Measurements from ENCODE around the gene CYB561D2.
A peak's percentile ranks its signal among the peaks of the same experiment; 100 is the strongest.

Gene CYB561D2

GRCh38 chr3:50359760-50360110, 9.1 kb downstream of the CYB561D2 start:
- no peaks in the 10 kb centered on the region for H3K27me3 ChIP-seq (ENCODE audit: insufficient read depth, low read length)

DNA sequence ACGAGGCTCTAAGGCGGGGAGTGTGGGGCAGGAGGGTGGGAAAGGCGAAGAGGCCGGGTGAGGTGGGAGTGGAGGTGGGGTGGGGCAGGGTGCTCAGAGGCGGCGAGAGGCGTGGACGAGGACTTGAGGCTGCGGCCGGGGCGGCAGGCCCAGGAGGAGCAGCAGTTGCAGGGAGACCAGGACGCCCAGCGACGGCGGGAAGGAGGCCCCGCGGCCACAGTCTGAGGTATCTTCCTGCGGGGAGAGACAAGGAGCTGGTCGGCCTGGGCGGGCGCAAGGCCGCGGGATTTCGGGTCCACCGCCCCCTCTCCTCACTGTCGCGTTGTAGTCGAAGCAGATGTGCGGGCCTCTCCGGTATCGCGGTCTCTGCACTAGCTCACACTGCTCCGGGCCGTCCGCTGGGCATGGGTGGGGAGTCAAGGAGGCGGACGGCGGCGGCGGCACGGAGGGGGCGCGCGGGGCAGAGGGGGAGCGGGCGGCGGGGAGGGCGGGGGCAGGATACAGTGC, 14.0 kb downstream of the CYB561D2 start:
- peak overlapping the region; percentile 3 for H4K91ac ChIP-seq (ENCODE audit: low read depth, low read length)
- peak overlapping the region; percentile 65 for H3K4me3 ChIP-seq (ENCODE audit: low read depth, low read length)
- H4K12ac ChIP-seq (ENCODE audit: low read depth, low read length), result peak overlapping the region; percentile 6
- no CpG with 5 or more reads among the region's 48 CpGs for WGBS (ENCODE audit: extremely low coverage, insufficient coverage, insufficient read length)
- H3K14ac ChIP-seq (ENCODE audit: low read length), result no peak overlapping the region
- H3K9ac ChIP-seq (ENCODE audit: low read length), result no peak overlapping the region
- no peak overlapping the region for H3K18ac ChIP-seq (ENCODE audit: low read length)
- H3K4me2 ChIP-seq (ENCODE audit: low read length), result peak overlapping the region; percentile 88
- peak in 1 of 2 donors; percentile 29 for DNase-seq
- H2BK12ac ChIP-seq (ENCODE audit: low read length), result no peak overlapping the region
- H3K9me3 ChIP-seq (ENCODE audit: insufficient read depth, low read depth, low read length), result no peaks in the 10 kb centered on the region
- peak overlapping the region; percentile 71 for H4K8ac ChIP-seq (ENCODE audit: low read depth, low read length)
- H3K27ac ChIP-seq (ENCODE audit: low read depth, low read length), result no peak overlapping the region
- no peak overlapping the region for H3K23ac ChIP-seq (ENCODE audit: low read length)
- H2BK120ac ChIP-seq (ENCODE audit: insufficient read depth, low read length, poor library complexity), result no peak overlapping the region
- peaks cover 1% of the 10 kb centered on the region for H3K79me2 ChIP-seq (ENCODE audit: control insufficient read depth, insufficient read depth, low read length, poor library complexity)
- H3K79me1 ChIP-seq (ENCODE audit: low read length), result peaks cover 2% of the 10 kb centered on the region
- peaks cover 10 to 13% of the 10 kb centered on the region in 2 experiments for H3K4me1 ChIP-seq (ENCODE audit: control insufficient read depth in 1 of 2, insufficient read depth in 2 of 2, low read length in 2 of 2)
- H2BK5ac ChIP-seq (ENCODE audit: low read depth, low read length, poor library complexity), result no peak overlapping the region
- no peaks in the 10 kb centered on the region for H3K36me3 ChIP-seq (ENCODE audit: control insufficient read depth in 1 of 2, insufficient read depth in 2 of 2, low read length in 2 of 2)
- no peak overlapping the region for H3K4ac ChIP-seq (ENCODE audit: low read depth, low read length)
- no peaks in the 10 kb centered on the region for H3K27me3 ChIP-seq (ENCODE audit: insufficient read depth, low read length)
- H2AK5ac ChIP-seq (ENCODE audit: low read length), result no peak overlapping the region
- peak overlapping the region; percentile 62 for H2AFZ ChIP-seq (ENCODE audit: insufficient read depth, low read length, poor library complexity)

More at GRCh38 chr3:50359760-50360110, 9.1 kb downstream of the CYB561D2 start:
- H2AFZ ChIP-seq (ENCODE audit: insufficient read depth, low read length, poor library complexity), result peak overlapping the region; percentile 19
- H3K18ac ChIP-seq (ENCODE audit: low read length), result no peak overlapping the region
- no peak overlapping the region for H3K9ac ChIP-seq (ENCODE audit: low read length)
- no peak overlapping the region for H3K27ac ChIP-seq (ENCODE audit: low read depth, low read length)
- no peak overlapping the region for H4K12ac ChIP-seq (ENCODE audit: low read depth, low read length)
- H3K4me1 ChIP-seq (ENCODE audit: control insufficient read depth in 1 of 2, insufficient read depth in 2 of 2, low read length in 2 of 2), result peaks cover 25 to 37% of the 10 kb centered on the region in 2 experiments
- peak overlapping the region; percentile 59 for H3K4me2 ChIP-seq (ENCODE audit: low read length)
- H3K79me2 ChIP-seq (ENCODE audit: control insufficient read depth, insufficient read depth, low read length, poor library complexity), result peaks cover 16% of the 10 kb centered on the region
- H3K4me3 ChIP-seq (ENCODE audit: low read depth, low read length), result peak overlapping the region; percentile 16
- H2BK12ac ChIP-seq (ENCODE audit: low read length), result no peak overlapping the region
- H3K36me3 ChIP-seq (ENCODE audit: control insufficient read depth in 1 of 2, insufficient read depth in 2 of 2, low read length in 2 of 2), result peaks cover 21 to 28% of the 10 kb centered on the region in 2 experiments
- no peak overlapping the region for H2BK120ac ChIP-seq (ENCODE audit: insufficient read depth, low read length, poor library complexity)
- H3K23ac ChIP-seq (ENCODE audit: low read length), result no peak overlapping the region
- no CpG with 5 or more reads among the region's 8 CpGs for WGBS (ENCODE audit: extremely low coverage, insufficient coverage, insufficient read length)
- H2AK5ac ChIP-seq (ENCODE audit: low read length), result no peak overlapping the region
- no peak overlapping the region for H3K14ac ChIP-seq (ENCODE audit: low read length)
- no peak overlapping the region for H2BK5ac ChIP-seq (ENCODE audit: low read depth, low read length, poor library complexity)
- no peak for DNase-seq
- H3K79me1 ChIP-seq (ENCODE audit: low read length), result peaks cover 5% of the 10 kb centered on the region
- H3K4ac ChIP-seq (ENCODE audit: low read depth, low read length), result no peak overlapping the region
- no peaks in the 10 kb centered on the region for H3K9me3 ChIP-seq (ENCODE audit: insufficient read depth, low read depth, low read length)
- H4K91ac ChIP-seq (ENCODE audit: low read depth, low read length), result no peak overlapping the region
- peak overlapping the region; percentile 51 for H4K8ac ChIP-seq (ENCODE audit: low read depth, low read length)

DNA sequence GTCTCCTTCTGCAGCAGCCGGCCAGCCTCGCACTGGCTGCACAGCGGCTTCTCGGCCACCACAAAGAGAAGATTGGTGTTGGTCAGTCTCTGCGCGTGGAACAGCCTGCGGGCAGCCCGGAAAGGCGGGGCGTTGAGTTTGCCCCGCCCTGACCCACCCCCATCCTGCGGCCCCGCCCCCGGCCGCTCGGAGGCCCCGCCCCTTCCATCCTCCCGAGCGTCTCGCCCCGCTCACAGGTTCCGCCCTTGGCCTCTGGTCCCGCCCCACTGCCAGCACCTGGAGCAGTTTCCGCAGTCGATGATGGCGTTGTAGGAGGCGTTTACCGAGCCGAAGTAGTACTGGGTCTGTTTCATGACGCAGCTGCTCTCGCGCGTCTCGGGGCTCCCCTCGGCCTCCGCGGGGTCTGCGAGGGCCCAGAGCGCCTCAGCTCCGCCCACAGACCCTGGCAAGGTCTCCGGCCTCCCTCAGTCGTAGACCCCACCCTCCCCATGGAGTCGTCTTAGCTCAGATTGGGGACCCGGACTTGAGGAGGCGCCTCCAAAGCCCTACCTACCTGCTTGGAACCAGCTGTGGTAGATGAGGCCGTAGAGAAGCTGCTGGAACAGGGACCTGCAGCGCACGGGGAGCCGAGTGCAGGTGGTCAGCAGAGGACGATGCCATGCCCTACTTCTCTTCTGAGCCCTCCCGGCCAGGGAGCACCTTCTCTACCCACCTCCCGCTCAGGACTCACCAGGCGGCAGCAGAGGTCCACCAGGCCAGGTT, 14.6 kb downstream of the CYB561D2 start:
- Histone ChIP-seq H3K27ac (ENCODE audit: low read depth, low read length) (no peak overlapping the region), H2BK12ac (ENCODE audit: low read length) (no peak overlapping the region), H3K27me3 (ENCODE audit: insufficient read depth, low read length) (no peaks in the 10 kb centered on the region), H3K4me1 (ENCODE audit: control insufficient read depth in 1 of 2, insufficient read depth in 2 of 2, low read length in 2 of 2) (peaks cover 10 to 13% of the 10 kb centered on the region in 2 experiments), H3K4ac (ENCODE audit: low read depth, low read length) (no peak overlapping the region), H3K79me2 (ENCODE audit: control insufficient read depth, insufficient read depth, low read length, poor library complexity) (peaks cover 1% of the 10 kb centered on the region), H3K4me2 (ENCODE audit: low read length) (peak overlapping the region; percentile 88), H2BK5ac (ENCODE audit: low read depth, low read length, poor library complexity) (no peak overlapping the region), H3K79me1 (ENCODE audit: low read length) (peaks cover 2% of the 10 kb centered on the region), H4K8ac (ENCODE audit: low read depth, low read length) (peak overlapping the region; percentile 39), H3K23ac (ENCODE audit: low read length) (no peak overlapping the region), H3K36me3 (ENCODE audit: control insufficient read depth in 1 of 2, insufficient read depth in 2 of 2, low read length in 2 of 2) (no peaks in the 10 kb centered on the region), H3K18ac (ENCODE audit: low read length) (peak overlapping the region; percentile 31), H4K91ac (ENCODE audit: low read depth, low read length) (peak overlapping the region; percentile 15), H3K14ac (ENCODE audit: low read length) (peak overlapping the region; percentile 47), H2BK120ac (ENCODE audit: insufficient read depth, low read length, poor library complexity) (peak overlapping the region; percentile 21), H2AK5ac (ENCODE audit: low read length) (no peak overlapping the region), H2AFZ (ENCODE audit: insufficient read depth, low read length, poor library complexity) (peak overlapping the region; percentile 88), H4K12ac (ENCODE audit: low read depth, low read length) (no peak overlapping the region), H3K9ac (ENCODE audit: low read length) (peak overlapping the region; percentile 47), H3K9me3 (ENCODE audit: insufficient read depth, low read depth, low read length) (no peaks in the 10 kb centered on the region), H3K4me3 (ENCODE audit: low read depth, low read length) (peak overlapping the region; percentile 65)
- peak; percentile 86 to 92 for DNase-seq
- no CpG with 5 or more reads among the region's 53 CpGs for WGBS (ENCODE audit: extremely low coverage, insufficient coverage, insufficient read length)

- peaks cover 1% of the 10 kb centered on the region for H3K79me2 ChIP-seq (ENCODE audit: control insufficient read depth, insufficient read depth, low read length, poor library complexity)
- H3K27ac ChIP-seq (ENCODE audit: low read depth, low read length), result no peak overlapping the region
- no peak overlapping the region for H3K4me3 ChIP-seq (ENCODE audit: low read depth, low read length)
- H2BK120ac ChIP-seq (ENCODE audit: insufficient read depth, low read length, poor library complexity), result no peak overlapping the region
- H3K27me3 ChIP-seq (ENCODE audit: insufficient read depth, low read length), result no peaks in the 10 kb centered on the region
- H4K91ac ChIP-seq (ENCODE audit: low read depth, low read length), result no peak overlapping the region
- H2BK5ac ChIP-seq (ENCODE audit: low read depth, low read length, poor library complexity), result no peak overlapping the region
- H3K14ac ChIP-seq (ENCODE audit: low read length), result no peak overlapping the region
- no peaks in the 10 kb centered on the region for H3K36me3 ChIP-seq (ENCODE audit: control insufficient read depth in 1 of 2, insufficient read depth in 2 of 2, low read length in 2 of 2)
- H2AK5ac ChIP-seq (ENCODE audit: low read length), result no peak overlapping the region
- H2BK12ac ChIP-seq (ENCODE audit: low read length), result no peak overlapping the region
- H4K12ac ChIP-seq (ENCODE audit: low read depth, low read length), result no peak overlapping the region
- H3K4ac ChIP-seq (ENCODE audit: low read depth, low read length), result no peak overlapping the region
- peaks cover 2% of the 10 kb centered on the region for H3K79me1 ChIP-seq (ENCODE audit: low read length)
- no peak overlapping the region for H3K9ac ChIP-seq (ENCODE audit: low read length)
- H3K4me1 ChIP-seq (ENCODE audit: control insufficient read depth in 1 of 2, insufficient read depth in 2 of 2, low read length in 2 of 2), result peaks cover 10 to 13% of the 10 kb centered on the region in 2 experiments
- WGBS (ENCODE audit: extremely low coverage, insufficient coverage, insufficient read length), result no CpG with 5 or more reads among the region's 5 CpGs
- H3K23ac ChIP-seq (ENCODE audit: low read length), result no peak overlapping the region
- H3K4me2 ChIP-seq (ENCODE audit: low read length), result peak overlapping the region; percentile 88
- DNase-seq, result no peak
- H2AFZ ChIP-seq (ENCODE audit: insufficient read depth, low read length, poor library complexity), result peak overlapping the region; percentile 88
- peak overlapping the region; percentile 39 for H4K8ac ChIP-seq (ENCODE audit: low read depth, low read length)
- peak overlapping the region; percentile 31 for H3K18ac ChIP-seq (ENCODE audit: low read length)
- no peaks in the 10 kb centered on the region for H3K9me3 ChIP-seq (ENCODE audit: insufficient read depth, low read depth, low read length)
Observed at GRCh38 chr3:50365842-50366220, 15.2 kb downstream of the CYB561D2 start.

All from trophoblast cell (in vitro differentiated cells and primary cell).